Body of pancreas (tissue), 4 donors: Measurements from ENCODE around the gene SMAD5. TPM values are rescaled to one million over a fixed set of nuclear protein-coding genes. Genes with fewer than 3 reads are reported as not detected.
A peak's percentile ranks its signal among the peaks of the same experiment; 100 is the strongest.

Experiments
- ATAC-seq: fragments of 150-250 bp; one replicate; pipeline ENCODE4 v1.9.1; 2016
- DNase-seq, 4 donors: peaks; one replicate each; pipeline ENCODE4 v3.0.0-alpha.2; 2019
- H3K27ac ChIP-seq, 4 donors: fragments of 200-600 bp; sonication (generic); 1 replicate in 3 of 4; 2 replicates in 1 of 4; pipeline versions ENCODE4 v1.5.1 to v1.6.1; 2016 to 2019; ENCODE audit warnings: mild to moderate bottlenecking in 1 of 4, mixed read lengths in 1 of 4, moderate library complexity in 1 of 4
- H3K27me3 ChIP-seq, 2 donors: fragments of 200-600 bp; sonication (generic); one replicate each; pipeline ENCODE4 v1.6.0; 2016; ENCODE audit warnings: mild to moderate bottlenecking in 1 of 2
- H3K36me3 ChIP-seq, 2 donors: fragments of 200-600 bp; sonication (generic); replicated peaks in 1 of 2; 2 replicates each; pipeline ENCODE4 v1.5.1; 2016; ENCODE audit warnings: low read depth in 2 of 2; ENCODE audit not compliant: insufficient read depth in 1 of 2
- H3K4me1 ChIP-seq: fragments of 200-600 bp; sonication (generic); one replicate; pipeline ENCODE4 v1.6.0; 2016
- H3K4me3 ChIP-seq, 2 donors: fragments of 200-600 bp; sonication (generic); 1 replicate in 1 of 2; 2 replicates in 1 of 2; pipeline ENCODE4 v1.5.1; 2016 to 2019
- H3K9me3 ChIP-seq, 3 donors: fragments of 200-600 bp; sonication (generic); 1 replicate in 2 of 3; 2 replicates in 1 of 3; pipeline ENCODE4 v1.5.1; 2016
- CTCF ChIP-seq, 7 experiments: fragments of 450-650 bp in 4 of 7; fragments of 200-600 bp in 3 of 7; sonication (generic) in 3 of 7; IDR thresholded peaks; one replicate each; pipeline ENCODE4 v1.5.1; 2016 to 2019; ENCODE audit warnings: antibody characterized with exemption in 7 of 7
- POLR2A ChIP-seq, 3 donors: fragments of 450-650 bp; IDR thresholded peaks; one replicate each; pipeline ENCODE4 v1.6.1; 2016; ENCODE audit warnings: antibody characterized with exemption in 3 of 3, mild to moderate bottlenecking in 2 of 3
- WGBS, 2 donors: methylation state at CpG; one replicate each; pipeline ENCODE4 v1.1.5; 2017; 5-methylcytosine and 5-hydroxymethylcytosine counted together
- intact Hi-C: fragments of 100-400 bp; cut with DNase I; formaldehyde crosslinking; loops from one replicate; pipeline ENCODE4 v1.15.1; 2023
- total RNA-seq, 2 donors: library from RNA; depleted of rRNA; stranded (reverse); fragments of >200 nt; gene quantifications; one replicate each; pipeline ENCODE4 v1.1.0, GENCODE V29; 2016

SMAD5 gene
- total RNA-seq, 2 donors from 2014 or later: 24.1 to 35.0 TPM

DNA sequence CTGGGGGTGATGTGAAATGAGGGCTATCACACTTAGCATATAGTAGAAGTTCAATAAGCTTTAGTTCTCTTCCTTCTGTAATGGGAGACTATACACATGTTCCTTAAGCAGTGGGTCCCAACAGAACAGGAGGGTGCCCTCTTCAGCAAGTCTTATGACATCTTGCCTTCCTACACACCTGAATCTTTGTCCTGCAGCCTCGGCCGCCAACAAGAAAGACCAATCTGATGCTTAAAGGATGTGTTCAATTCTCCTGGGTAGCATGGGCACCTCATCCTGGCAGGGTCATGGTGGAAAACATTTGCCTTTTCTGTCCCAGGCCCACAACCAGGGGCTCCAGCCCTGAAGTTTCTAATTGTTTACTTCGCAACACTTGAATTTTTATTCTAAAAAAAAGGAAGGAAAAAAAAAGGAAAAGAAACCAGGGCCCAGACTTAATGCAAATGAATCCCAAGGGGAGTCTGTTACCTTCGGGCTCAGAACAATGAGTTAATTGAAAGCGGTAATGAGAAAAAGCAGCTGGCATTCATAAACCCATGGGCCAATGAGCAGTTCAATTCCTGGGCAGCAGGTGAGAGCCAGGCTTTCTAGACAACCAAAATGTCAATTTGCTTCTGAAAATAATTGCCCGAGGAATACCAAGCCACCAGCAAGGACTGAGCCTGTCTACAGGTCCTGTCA, 26.2 kb upstream of the SMAD5 start:
- intact Hi-C loops: no loop called here
- TF ChIP-seq CTCF (IDR thresholded peaks at IDR 0.05) (no peak), POLR2A (IDR thresholded peaks at IDR 0.05) (no peak)
- no peak overlapping the region for H3K27ac ChIP-seq
- DNase-seq (no peak), ATAC-seq (no peak)
- 72 to 87% methylated on average over 5 to 6 of the region's 6 CpGs for WGBS, 2 donors
- H3K27me3 ChIP-seq: no peaks in the 10 kb centered on the region
- no peaks in the 10 kb centered on the region for H3K9me3 ChIP-seq
- H3K36me3 ChIP-seq: no peaks in the 10 kb centered on the region
- peaks cover 21% of the 10 kb centered on the region for H3K4me1 ChIP-seq
- H3K4me3 ChIP-seq: no peak overlapping the region

- TF ChIP-seq POLR2A (IDR thresholded peaks at IDR 0.05): no peak
- peak in 2 of 7 experiments; percentile 23 to 30 for TF ChIP-seq CTCF (IDR thresholded peaks at IDR 0.05)
- Histone ChIP-seq H3K36me3 (no peaks in the 10 kb centered on the region), H3K27me3 (no peaks in the 10 kb centered on the region), H3K9me3 (no peaks in the 10 kb centered on the region), H3K27ac (no peak overlapping the region), H3K4me3 (no peak overlapping the region), H3K4me1 (peaks cover 21% of the 10 kb centered on the region)
- intact Hi-C loops: no loop called here
- ATAC-seq (no peak), DNase-seq (peak in 3 of 4 donors; percentile 18 to 52 (median 47))
- 22 to 40% methylated on average over 2 of the region's 2 CpGs for whole genome bisulfite sequencing, 2 donors
Measured at GRCh38 chr5:136108180-136108611, 24.4 kb upstream of the SMAD5 start.

DNA sequence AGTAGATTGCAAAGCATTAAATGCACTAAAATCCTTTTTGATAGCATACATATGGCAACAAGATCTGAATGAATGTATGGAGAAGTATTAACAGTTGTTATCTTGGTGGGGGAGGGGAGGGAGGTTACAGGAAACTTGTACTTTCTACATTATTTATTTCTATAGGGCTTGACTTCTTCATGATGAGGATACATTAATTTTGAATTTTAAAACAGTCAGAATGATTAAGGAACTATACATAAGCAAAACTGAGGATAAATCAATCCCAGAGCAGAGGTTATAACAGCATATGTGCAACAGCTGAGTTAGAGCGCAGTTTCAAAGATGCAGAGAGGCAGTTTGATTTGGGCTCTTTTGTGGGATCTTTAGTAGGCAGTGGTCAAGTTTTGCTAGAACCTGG, 23.9 kb upstream of the SMAD5 start:
- no peak overlapping the region for H3K4me3 ChIP-seq
- H3K4me1 ChIP-seq: peaks cover 21% of the 10 kb centered on the region
- H3K27me3 ChIP-seq: no peaks in the 10 kb centered on the region
- H3K9me3 ChIP-seq: no peaks in the 10 kb centered on the region
- no peaks in the 10 kb centered on the region for H3K36me3 ChIP-seq
- H3K27ac ChIP-seq: no peak overlapping the region
- TF ChIP-seq CTCF (IDR thresholded peaks at IDR 0.05) (no peak), POLR2A (IDR thresholded peaks at IDR 0.05) (no peak)
- WGBS, 2 donors: 96 to 100% methylated on average over 1 of the region's 1 CpG
- ATAC-seq (no peak), DNase-seq (no peak)
- intact Hi-C loops: no loop called here

- H3K4me1 ChIP-seq: peaks cover 21% of the 10 kb centered on the region
- DNase-seq (no peak), ATAC-seq (no peak)
- no peak overlapping the region for H3K27ac ChIP-seq
- no peaks in the 10 kb centered on the region for H3K27me3 ChIP-seq
- no peaks in the 10 kb centered on the region for H3K36me3 ChIP-seq
- TF ChIP-seq POLR2A (IDR thresholded peaks at IDR 0.05) (no peak), CTCF (IDR thresholded peaks at IDR 0.05) (no peak)
- WGBS, 2 donors: 89 to 90% methylated on average over 5 of the region's 5 CpGs
- intact Hi-C loops: no loop called here
- H3K9me3 ChIP-seq: no peaks in the 10 kb centered on the region
- no peak overlapping the region for H3K4me3 ChIP-seq
Measured at GRCh38 chr5:136109453-136110135, 23.1 kb upstream of the SMAD5 start.
